ENCODE measurements around the gene SLC19A1.
"Not testable (repeated sequence)": the region's sequence is repeated elsewhere in the genome, so short reads cannot be mapped to it uniquely, and the experiment has no call there.

Gene SLC19A1

DNA sequence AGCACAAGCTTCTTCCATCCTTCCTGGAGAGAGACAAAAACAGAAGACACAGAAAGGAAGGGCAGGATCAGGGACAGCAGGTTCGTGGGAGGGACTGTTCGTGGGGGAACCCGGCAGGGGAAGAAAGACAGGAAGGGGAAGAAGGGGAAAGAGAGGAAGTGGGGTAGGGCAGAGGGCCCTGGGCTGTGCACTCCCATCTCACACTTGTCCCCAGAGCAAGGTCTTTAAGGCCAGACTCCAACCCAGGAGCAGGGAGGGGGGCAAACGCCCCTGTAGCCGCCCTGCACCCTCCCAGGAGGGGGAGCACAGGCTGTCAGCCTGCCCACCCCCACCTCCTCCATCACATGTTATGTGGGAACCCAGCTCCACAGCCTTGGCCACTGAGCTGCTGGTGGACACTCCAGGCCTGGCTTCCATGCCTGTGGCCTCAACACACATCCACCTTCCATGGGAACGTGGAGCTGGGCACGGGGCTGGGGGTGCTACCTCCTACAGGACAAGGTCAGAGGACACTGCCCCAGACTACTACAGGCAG is 9.3 kb downstream of the SLC19A1 start:
- TF ChIP-seq, protein P1, sequence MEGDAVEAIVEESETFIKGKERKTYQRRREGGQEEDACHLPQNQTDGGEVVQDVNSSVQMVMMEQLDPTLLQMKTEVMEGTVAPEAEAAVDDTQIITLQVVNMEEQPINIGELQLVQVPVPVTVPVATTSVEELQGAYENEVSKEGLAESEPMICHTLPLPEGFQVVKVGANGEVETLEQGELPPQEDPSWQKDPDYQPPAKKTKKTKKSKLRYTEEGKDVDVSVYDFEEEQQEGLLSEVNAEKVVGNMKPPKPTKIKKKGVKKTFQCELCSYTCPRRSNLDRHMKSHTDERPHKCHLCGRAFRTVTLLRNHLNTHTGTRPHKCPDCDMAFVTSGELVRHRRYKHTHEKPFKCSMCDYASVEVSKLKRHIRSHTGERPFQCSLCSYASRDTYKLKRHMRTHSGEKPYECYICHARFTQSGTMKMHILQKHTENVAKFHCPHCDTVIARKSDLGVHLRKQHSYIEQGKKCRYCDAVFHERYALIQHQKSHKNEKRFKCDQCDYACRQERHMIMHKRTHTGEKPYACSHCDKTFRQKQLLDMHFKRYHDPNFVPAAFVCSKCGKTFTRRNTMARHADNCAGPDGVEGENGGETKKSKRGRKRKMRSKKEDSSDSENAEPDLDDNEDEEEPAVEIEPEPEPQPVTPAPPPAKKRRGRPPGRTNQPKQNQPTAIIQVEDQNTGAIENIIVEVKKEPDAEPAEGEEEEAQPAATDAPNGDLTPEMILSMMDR (IDR thresholded peaks at IDR 0.05), result no peak
- Histone ChIP-seq H3K4me3 (ENCODE audit: low read depth in 1 of 2, low read length in 1 of 2) (peak overlapping the region; percentile 68 to 70), H3K4me1 (ENCODE audit: control insufficient read depth in 1 of 2, insufficient read depth in 1 of 2, low read depth in 1 of 2, low read length in 1 of 2) (peaks cover 59 to 70% of the 10 kb centered on the region in 2 experiments), H3K9me3 (no peaks in the 10 kb centered on the region), H3K36me3 (peaks cover 87% of the 10 kb centered on the region), H3K27ac (peak overlapping the region; percentile 98), H3K27me3 (no peaks in the 10 kb centered on the region)

DNA sequence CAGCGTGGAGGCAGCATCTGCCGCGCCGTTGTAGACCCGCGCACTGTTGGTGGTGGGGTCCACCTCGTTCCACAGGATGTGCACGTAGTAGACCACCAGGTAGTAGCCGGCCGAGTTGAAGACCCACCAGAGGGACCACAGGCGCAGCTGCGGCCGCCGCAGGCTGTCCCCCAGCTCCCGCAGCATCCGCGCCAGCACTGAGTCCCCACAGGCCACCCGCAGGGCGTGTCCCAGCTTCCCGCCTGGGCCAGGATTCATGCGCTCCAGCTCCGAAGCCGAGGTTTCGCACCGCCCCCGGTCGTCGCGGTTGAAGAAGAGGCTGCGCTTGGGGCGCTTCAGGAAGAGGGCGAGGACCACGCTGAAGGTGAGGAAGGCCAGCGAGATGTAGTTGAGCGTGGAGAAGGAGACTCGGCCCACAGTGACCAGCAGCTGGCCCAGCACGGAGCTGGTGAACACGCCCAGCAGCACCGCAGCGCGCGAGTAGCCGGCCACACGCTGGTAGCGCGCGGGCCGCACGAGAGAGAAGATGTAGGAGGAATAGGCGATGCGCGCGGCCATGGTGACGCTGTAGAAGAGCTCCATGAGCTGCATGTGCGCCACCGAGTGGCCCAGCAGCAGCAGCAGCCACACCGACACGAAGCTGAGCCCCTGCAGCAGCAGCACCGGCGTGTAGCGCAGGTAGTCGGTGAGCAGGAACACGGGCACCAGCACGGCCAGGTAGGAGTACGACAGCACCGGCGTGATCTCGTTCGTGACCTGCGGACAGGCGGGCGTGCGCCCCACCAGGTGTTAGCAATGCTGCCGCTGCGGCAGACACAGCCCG is 10.6 kb downstream of the SLC19A1 start:
- peaks cover 51 to 59% of the 10 kb centered on the region in 2 experiments for H3K4me1 ChIP-seq (ENCODE audit: control insufficient read depth in 1 of 2, insufficient read depth in 1 of 2, low read depth in 1 of 2, low read length in 1 of 2)
- TF ChIP-seq, protein P1 (IDR thresholded peaks at IDR 0.05), result no peak
- H3K9me3 ChIP-seq, result no peaks in the 10 kb centered on the region
- H3K4me3 ChIP-seq (ENCODE audit: low read depth in 1 of 2, low read length in 1 of 2), result peak overlapping the region; percentile 68 to 70
- no peaks in the 10 kb centered on the region for H3K27me3 ChIP-seq
- H3K36me3 ChIP-seq, result peaks cover 87% of the 10 kb centered on the region
- peak overlapping the region; percentile 98 for H3K27ac ChIP-seq

DNA sequence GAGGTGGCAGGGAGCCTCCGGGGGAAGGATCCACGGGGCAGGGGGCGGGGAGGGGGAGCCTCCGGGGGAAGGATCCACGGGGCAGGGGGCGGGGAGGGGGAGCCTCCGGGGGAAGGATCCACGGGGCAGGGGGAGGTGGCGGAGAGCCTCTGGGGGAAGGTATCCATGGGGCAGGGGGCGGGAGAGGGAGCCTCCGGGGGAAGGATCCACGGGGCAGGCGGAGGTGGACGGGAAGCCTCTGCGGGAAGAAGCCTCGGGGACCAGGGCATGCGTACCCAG is 11.2 kb downstream of the SLC19A1 start:
- not testable (repeated sequence) for H3K9me3 ChIP-seq; H3K27me3 ChIP-seq; H3K4me3 ChIP-seq (ENCODE audit: low read depth in 1 of 2, low read length in 1 of 2)
- H3K4me1 ChIP-seq (ENCODE audit: control insufficient read depth in 1 of 2, insufficient read depth in 1 of 2, low read depth in 1 of 2, low read length in 1 of 2), result peaks cover 45 to 53% of the 10 kb centered on the region in 2 experiments
- peak overlapping the region; percentile 98 for H3K27ac ChIP-seq
- peaks cover 87% of the 10 kb centered on the region for H3K36me3 ChIP-seq

DNA sequence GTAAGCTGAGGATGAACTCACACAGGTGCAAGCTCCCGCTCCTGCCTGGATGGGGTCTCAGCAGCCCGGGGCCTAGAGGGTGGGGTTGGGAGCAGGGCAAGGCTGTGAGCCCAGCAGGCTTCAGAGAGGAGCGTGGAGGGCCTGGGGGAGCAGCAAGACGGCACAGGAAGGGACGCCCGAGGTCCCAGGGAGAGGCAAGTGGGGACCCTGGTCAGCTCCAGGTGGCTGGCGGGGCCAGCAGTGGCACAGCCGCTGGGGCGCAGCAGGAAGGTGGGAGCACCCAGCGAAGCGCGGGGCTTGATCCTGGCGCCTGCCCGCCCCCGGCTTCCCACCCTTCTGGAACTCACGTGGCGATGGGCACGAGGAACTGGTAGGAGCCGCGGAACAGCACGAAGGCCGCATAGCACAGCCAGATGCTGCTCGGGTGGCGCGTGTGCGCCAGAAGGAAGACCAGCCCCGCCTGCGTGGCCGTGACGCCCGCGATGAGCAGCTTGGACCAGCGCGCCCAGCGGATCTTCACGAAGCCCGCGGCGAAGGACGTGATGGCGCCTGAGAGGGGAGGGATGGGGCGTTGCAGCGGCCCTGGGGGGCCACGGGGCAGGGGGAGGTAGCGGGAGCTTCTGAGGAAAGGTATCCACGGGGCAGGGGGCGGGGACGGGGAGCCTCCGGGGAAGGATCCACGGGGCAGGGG is 11.7 kb downstream of the SLC19A1 start:
- Histone ChIP-seq H3K4me3 (ENCODE audit: low read depth in 1 of 2, low read length in 1 of 2) (no peak overlapping the region), H3K36me3 (peaks cover 87% of the 10 kb centered on the region), H3K27me3 (no peaks in the 10 kb centered on the region), H3K9me3 (no peaks in the 10 kb centered on the region), H3K27ac (peak overlapping the region; percentile 58), H3K4me1 (ENCODE audit: control insufficient read depth in 1 of 2, insufficient read depth in 1 of 2, low read depth in 1 of 2, low read length in 1 of 2) (peaks cover 40 to 49% of the 10 kb centered on the region in 2 experiments)
- TF ChIP-seq, protein P1 (IDR thresholded peaks at IDR 0.05), result no peak

DNA sequence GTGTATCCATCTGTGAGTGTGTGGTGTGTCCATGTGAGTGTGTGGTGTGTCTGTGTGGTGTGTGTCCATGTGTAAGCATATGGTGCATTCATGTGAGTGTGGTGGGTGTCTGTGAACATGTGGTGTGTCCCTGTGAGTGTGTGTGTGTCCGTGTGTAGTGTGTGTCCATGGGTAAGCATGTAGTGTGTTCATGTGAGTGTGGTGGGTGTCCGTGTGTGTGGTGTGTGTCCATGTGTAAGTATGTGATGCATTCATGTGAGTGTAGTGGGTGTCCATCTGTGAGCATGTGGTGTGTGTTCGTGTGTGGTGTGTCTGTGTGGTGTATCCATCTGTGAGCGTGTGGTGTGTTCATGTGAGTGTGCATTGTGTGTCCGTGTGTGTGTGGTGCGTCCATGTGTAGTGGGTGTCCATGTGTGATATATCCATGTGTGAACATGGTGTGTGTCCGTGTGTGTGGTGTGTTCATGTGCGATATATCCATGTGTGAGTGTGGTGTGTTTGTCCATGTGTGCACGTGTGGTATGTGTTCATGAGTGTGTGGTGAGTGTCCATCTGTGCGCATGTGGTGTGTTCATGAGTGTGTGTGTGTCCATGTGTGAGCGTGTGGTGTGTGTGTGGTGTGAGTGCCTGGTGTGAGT is 12.3 kb downstream of the SLC19A1 start:
- H3K36me3 ChIP-seq, result peaks cover 89% of the 10 kb centered on the region
- no peaks in the 10 kb centered on the region for H3K27me3 ChIP-seq
- H3K27ac ChIP-seq, result peak overlapping the region; percentile 58
- no peak overlapping the region for H3K4me3 ChIP-seq (ENCODE audit: low read depth in 1 of 2, low read length in 1 of 2)
- no peaks in the 10 kb centered on the region for H3K9me3 ChIP-seq
- TF ChIP-seq, protein P1 (IDR thresholded peaks at IDR 0.05), result no peak
- H3K4me1 ChIP-seq (ENCODE audit: control insufficient read depth in 1 of 2, insufficient read depth in 1 of 2, low read depth in 1 of 2, low read length in 1 of 2), result peaks cover 34 to 42% of the 10 kb centered on the region in 2 experiments

Measured in neutrophil (primary cell).